Testis (tissue), 3 donors: ENCODE results near the gene PDLIM5. TPM values are rescaled to one million over a fixed set of nuclear protein-coding genes. Genes with fewer than 3 reads are reported as not detected.

Experiments used
- DNase-seq: peaks from one replicate; pipeline ENCODE4 v3.0.0-alpha.2; 2019
- H3K27ac ChIP-seq, 2 donors: fragments of 200-600 bp; sonication (generic); one replicate each; pipeline ENCODE4 v1.5.1; 2019
- H3K27me3 ChIP-seq: fragments of 200-600 bp; sonication (generic); one replicate; pipeline ENCODE4 v1.5.1; 2019
- H3K36me3 ChIP-seq: fragments of 200-600 bp; sonication (generic); one replicate; pipeline ENCODE4 v1.5.1; 2017; ENCODE audit warnings: low read depth; ENCODE audit errors: missing control alignments
- H3K4me1 ChIP-seq: fragments of 200-600 bp; sonication (generic); one replicate; pipeline ENCODE4 v1.5.1; 2019
- H3K4me3 ChIP-seq, 2 donors: fragments of 200-600 bp; sonication (generic); one replicate each; pipeline ENCODE4 v1.5.1; 2017 to 2019
- H3K9me3 ChIP-seq: fragments of 200-600 bp; sonication (generic); one replicate; pipeline ENCODE4 v1.5.1; 2017
- POLR2A ChIP-seq: fragments of 450-650 bp; IDR thresholded peaks from one replicate; pipeline ENCODE4 v1.6.1; 2017; ENCODE audit warnings: antibody characterized with exemption, mild to moderate bottlenecking, moderate library complexity
- WGBS, 2 donors: methylation state at CpG; one replicate each; pipeline ENCODE4 v1.1.5; 2018; 5-methylcytosine and 5-hydroxymethylcytosine counted together
- intact Hi-C: fragments of 100-400 bp; cut with DNase I; formaldehyde crosslinking; loops from one replicate; pipeline ENCODE4 v1.15.1; 2023; ENCODE audit warnings: low total_unique reads
- polyA plus RNA-seq: library from polyadenylated mRNA; stranded (reverse); fragments of 350-450 nt; fragmentation: Illumina TruSeq; extraction: RNeasy Lipid Tissue Mini Kit (QIAGEN cat#74804); gene quantifications from one replicate; pipeline ENCODE4 v1.2.3, GENCODE V29; 2014; ENCODE audit warnings: low read depth, low replicate concordance; ENCODE audit not compliant: insufficient read depth
- total RNA-seq, 2 donors: library from RNA; depleted of rRNA; stranded (reverse); fragments of >200 nt; gene quantifications; one replicate each; pipeline ENCODE4 v1.2.3, GENCODE V29; 2016
- TF ChIP-seq, protein P1 (sequence below), 3 experiments: fragments of 450-650 bp in 2 of 3; fragments of 200-600 bp in 1 of 3; sonication (generic) in 1 of 3; IDR thresholded peaks; one replicate each; pipeline ENCODE4 v1.5.1; 2016 to 2019; ENCODE audit warnings: antibody characterized with exemption in 3 of 3, mild to moderate bottlenecking in 2 of 3, moderate library complexity in 1 of 3

PDLIM5 gene
- total and polyA plus RNA-seq, 3 donors from 2014 or later = 45.5 to 86.8 (median 86.1) TPM

DNA sequence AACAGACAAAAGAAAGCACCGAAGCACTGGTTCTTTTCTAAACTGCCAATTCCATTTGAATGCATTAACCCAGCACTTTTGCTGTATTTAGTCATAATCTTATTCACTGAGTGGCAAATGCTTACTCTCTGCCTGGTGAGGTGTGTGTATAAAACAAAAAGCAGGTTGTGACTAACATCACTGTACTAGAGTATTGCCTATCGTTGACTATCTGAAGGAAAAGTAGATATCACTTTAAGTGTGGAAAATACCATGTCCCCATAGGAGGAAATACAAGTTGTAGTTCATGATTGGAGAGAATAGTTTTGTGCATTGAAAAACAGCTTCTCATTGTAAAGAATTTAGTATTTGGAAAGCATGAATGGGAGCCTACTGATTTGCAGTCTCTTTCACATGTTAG, 2.7 kb downstream of the PDLIM5 start:
- H3K4me1 ChIP-seq = peaks cover 11% of the 10 kb centered on the region
- intact Hi-C loops = no loop called here
- WGBS, 2 donors = 51 to 56% methylated on average over 2 of the region's 2 CpGs

DNA sequence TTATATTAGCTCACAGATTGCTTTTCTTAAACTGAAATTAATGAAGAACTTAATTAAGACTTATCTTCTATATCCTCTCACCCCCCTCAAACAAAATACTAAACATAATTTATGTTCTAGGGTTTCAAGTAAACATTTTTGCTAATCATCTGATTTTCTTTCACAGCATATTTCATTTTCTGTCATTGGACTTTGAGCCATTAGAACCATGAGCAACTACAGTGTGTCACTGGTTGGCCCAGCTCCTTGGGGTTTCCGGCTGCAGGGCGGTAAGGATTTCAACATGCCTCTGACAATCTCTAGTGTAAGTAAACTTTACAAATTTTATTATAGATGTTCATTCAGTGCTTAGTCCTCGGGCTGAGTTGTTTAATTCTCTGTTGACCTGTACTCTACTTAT, 3.3 kb downstream of the PDLIM5 start:
- Histone ChIP-seq H3K9me3 (no peaks in the 10 kb centered on the region), H3K27ac (peak overlapping the region in 1 of 2 donors; percentile 98), H3K4me1 (peaks cover 11% of the 10 kb centered on the region), H3K27me3 (no peaks in the 10 kb centered on the region), H3K4me3 (no peak overlapping the region), H3K36me3 (no peaks in the 10 kb centered on the region)
- intact Hi-C loops = no loop called here
- WGBS, 2 donors = 66 to 72% methylated on average over 3 of the region's 3 CpGs
- no peak for TF ChIP-seq POLR2A
- no peak for DNase-seq

More for the DNA sequence above, 2.7 kb downstream of the PDLIM5 start:
- no peak overlapping the region for H3K4me3 ChIP-seq
- H3K36me3 ChIP-seq = no peaks in the 10 kb centered on the region
- H3K9me3 ChIP-seq = no peaks in the 10 kb centered on the region
- peak overlapping the region in 1 of 2 donors; percentile 98 for H3K27ac ChIP-seq
- no peaks in the 10 kb centered on the region for H3K27me3 ChIP-seq
- TF ChIP-seq POLR2A = no peak
- TF ChIP-seq, protein P1, sequence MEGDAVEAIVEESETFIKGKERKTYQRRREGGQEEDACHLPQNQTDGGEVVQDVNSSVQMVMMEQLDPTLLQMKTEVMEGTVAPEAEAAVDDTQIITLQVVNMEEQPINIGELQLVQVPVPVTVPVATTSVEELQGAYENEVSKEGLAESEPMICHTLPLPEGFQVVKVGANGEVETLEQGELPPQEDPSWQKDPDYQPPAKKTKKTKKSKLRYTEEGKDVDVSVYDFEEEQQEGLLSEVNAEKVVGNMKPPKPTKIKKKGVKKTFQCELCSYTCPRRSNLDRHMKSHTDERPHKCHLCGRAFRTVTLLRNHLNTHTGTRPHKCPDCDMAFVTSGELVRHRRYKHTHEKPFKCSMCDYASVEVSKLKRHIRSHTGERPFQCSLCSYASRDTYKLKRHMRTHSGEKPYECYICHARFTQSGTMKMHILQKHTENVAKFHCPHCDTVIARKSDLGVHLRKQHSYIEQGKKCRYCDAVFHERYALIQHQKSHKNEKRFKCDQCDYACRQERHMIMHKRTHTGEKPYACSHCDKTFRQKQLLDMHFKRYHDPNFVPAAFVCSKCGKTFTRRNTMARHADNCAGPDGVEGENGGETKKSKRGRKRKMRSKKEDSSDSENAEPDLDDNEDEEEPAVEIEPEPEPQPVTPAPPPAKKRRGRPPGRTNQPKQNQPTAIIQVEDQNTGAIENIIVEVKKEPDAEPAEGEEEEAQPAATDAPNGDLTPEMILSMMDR (IDR thresholded peaks at IDR 0.05) = no peak
- no peak for DNase-seq

DNA sequence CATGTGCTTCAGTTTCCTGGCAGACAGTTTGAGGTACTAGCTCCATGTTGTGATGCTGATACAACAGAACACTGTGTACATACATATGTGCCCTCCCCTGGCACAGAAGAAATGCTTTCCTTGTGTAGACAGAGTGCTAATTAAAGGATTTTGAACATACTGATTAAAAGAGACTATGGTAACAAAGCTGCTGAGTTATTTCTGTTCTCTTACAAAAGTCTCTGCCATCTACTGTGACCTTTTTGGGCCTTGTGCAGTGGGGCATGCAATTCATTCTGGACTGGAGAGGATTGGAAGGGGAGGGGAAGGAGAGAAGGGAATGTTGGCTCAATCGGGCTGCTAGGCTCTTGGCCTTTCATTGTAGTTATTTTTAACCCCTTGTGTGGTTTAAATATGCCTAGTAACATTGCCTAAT, 6.0 kb downstream of the PDLIM5 start:
- Histone ChIP-seq H3K27ac (peak overlapping the region; percentile 53 to 66), H3K4me3 (no peak overlapping the region), H3K4me1 (peaks cover 22% of the 10 kb centered on the region), H3K27me3 (no peaks in the 10 kb centered on the region), H3K9me3 (no peaks in the 10 kb centered on the region), H3K36me3 (no peaks in the 10 kb centered on the region)
- intact Hi-C loops = no loop called here
- no peak for DNase-seq
- no peak for TF ChIP-seq POLR2A
- TF ChIP-seq, protein P1 (IDR thresholded peaks at IDR 0.05) = no peak
- 0 to 21% methylated on average over 1 of the region's 1 CpG for WGBS, 2 donors

DNA sequence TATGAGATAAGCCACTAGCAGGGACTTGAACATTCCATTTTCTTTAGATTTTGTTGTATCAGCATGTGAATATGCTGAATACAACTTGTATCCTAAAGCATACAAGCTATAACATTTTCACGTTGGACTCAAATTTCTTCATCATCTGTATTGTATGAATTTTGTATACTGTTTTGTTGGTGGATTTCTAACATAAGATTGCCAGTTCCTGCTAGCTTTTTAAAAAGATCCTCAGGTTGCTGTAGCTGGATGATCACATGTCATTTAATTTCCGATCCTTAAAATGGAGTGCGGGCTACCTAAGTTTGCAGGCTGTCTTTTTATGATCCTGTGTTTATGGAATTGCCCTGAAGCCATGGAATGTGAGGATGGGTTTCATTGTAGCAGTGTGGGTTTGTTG, 6.9 kb downstream of the PDLIM5 start:
- Histone ChIP-seq H3K4me1 (peaks cover 22% of the 10 kb centered on the region), H3K4me3 (no peak overlapping the region), H3K27ac (peak overlapping the region; percentile 45 to 66), H3K27me3 (no peaks in the 10 kb centered on the region), H3K9me3 (no peaks in the 10 kb centered on the region), H3K36me3 (no peaks in the 10 kb centered on the region)
- intact Hi-C loops = no loop called here
- TF ChIP-seq, protein P1 (IDR thresholded peaks at IDR 0.05) = no peak
- no peak for TF ChIP-seq POLR2A
- DNase-seq = no peak
- WGBS, 2 donors = 67 to 78% methylated on average over 3 of the region's 3 CpGs

DNA sequence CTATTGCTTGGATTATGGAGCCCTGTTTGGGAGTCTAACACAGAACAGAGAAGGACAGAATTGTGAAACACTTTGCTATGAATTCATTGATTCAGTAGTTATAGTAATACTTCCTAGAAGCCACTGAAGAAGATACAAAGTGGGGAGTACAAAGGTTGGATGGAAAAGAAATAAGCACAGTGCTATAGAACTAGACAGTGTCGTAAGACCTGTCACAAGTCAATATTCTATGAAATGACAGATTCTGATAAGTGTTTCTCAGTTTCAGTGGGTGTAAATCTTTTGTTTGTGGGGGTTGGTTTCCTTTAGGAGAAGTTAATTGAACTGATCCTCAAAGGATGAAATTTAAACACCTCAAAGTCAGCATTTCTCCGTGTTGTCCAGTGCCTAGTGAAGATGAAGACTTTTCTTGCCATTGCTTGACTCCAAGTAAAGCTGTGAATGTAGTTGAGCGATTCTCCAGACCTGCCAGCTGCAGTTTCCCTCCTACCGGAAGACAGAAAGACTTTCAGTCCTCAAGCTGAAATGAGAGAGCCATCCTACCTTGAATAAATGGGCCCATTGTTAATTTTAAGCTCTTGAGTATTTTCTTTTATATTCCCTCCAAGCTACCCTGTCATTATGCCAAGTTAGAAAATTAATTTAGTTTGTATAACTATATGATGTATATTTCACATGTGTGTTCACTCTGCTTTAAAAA, 7.9 kb downstream of the PDLIM5 start:
- Histone ChIP-seq H3K4me1 (peaks cover 31% of the 10 kb centered on the region), H3K27ac (peak overlapping the region in 1 of 2 donors; percentile 66), H3K9me3 (no peaks in the 10 kb centered on the region), H3K4me3 (no peak overlapping the region), H3K27me3 (no peaks in the 10 kb centered on the region), H3K36me3 (no peaks in the 10 kb centered on the region)
- WGBS, 2 donors = 76% methylated on average over 4 of the region's 4 CpGs
- TF ChIP-seq POLR2A = no peak
- TF ChIP-seq, protein P1 (IDR thresholded peaks at IDR 0.05) = no peak
- intact Hi-C loops = no loop called here
- no peak for DNase-seq
